HG03378 (cell line): ENCODE results near the gene SLC5A6.
A peak's percentile ranks its signal among the peaks of the same experiment; 100 is the strongest.

Source experiments
- ATAC-seq: cut with Tn5 transposase; IDR thresholded peaks from one replicate; pipeline ENCODE4 v1.9.1; 2021; ENCODE audit warnings: mild to moderate bottlenecking, moderate library complexity; ENCODE audit not compliant: unreplicated experiment

The SLC5A6 gene

DNA sequence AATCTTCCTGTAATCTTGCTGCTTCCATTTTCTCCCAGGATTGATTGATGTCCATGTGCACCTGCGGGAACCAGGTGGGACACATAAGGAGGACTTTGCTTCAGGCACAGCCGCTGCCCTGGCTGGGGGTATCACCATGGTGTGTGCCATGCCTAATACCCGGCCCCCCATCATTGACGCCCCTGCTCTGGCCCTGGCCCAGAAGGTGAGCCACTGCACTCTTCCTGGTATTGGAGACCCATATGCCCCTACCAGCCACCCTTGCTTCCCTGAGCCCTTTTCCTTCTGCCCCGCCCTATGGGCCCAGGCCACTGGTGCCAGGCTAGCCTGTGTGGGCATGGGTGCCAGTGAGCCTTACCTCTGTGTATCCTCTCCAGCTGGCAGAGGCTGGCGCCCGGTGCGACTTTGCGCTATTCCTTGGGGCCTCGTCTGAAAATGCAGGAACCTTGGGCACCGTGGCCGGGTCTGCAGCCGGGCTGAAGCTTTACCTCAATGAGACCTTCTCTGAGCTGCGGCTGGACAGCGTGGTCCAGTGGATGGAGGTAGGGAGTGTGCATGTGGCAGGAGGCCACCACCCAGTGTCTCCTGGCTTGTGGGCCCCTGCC, 25.4 kb upstream of the SLC5A6 start:
- ATAC-seq, result no peak

GRCh38 chr2:27236626-27237025, 24.6 kb upstream of the SLC5A6 start:
- ATAC-seq, result no peak

- ATAC-seq, result no peak
These were observed 24.1 kb upstream of the SLC5A6 start for GRCh38 chr2:27236136-27236535.

DNA sequence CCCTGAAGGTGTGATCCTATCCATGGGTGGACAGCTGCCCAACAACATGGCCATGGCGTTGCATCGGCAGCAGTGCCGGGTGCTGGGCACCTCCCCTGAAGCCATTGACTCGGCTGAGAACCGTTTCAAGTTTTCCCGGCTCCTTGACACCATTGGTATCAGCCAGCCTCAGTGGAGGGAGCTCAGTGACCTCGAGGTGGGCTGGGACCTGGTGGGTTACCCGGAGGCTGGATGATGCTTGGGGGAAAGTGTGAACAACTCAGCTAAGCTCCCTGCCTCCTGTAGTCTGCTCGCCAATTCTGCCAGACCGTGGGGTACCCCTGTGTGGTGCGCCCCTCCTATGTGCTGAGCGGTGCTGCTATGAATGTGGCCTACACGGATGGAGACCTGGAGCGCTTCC, 21.3 kb upstream of the SLC5A6 start:
- no peak for ATAC-seq

DNA sequence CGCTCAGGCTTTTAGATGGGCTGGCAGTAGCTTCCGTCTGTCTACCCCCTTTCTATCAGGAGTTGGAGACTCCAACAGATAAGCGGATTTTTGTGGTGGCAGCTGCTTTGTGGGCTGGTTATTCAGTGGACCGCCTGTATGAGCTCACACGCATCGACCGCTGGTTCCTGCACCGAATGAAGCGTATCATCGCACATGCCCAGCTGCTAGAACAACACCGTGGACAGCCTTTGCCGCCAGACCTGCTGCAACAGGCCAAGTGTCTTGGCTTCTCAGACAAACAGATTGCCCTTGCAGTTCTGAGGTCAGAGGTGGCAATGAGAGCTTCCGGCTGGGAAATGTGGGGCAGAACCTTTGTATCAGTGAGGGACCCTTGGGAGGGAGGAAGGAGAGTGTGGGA, 19.9 kb upstream of the SLC5A6 start:
- no peak for ATAC-seq

GRCh38 chr2:27227501-27227900, 15.4 kb upstream of the SLC5A6 start:
- ATAC-seq, result no peak

GRCh38 chr2:27225526-27225925, 13.5 kb upstream of the SLC5A6 start:
- no peak for ATAC-seq

DNA sequence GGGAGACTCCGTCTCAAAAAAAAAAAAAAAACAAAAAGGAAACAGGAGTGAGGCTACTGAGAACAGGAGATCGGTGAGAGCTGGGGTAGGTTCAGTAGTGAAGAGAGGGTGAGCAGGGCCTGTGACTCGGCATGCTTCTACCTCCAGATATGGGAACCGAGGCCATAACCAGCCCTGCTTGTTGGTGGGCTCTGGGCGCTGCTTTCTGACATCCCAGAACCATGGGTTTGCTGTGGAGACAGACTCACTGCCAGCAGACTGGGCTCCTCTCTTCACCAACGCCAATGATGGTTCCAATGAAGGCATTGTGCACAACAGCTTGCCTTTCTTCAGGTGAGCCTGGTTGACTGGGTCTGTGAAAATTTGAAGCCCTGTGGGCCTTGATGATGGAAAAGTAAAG, 11.3 kb upstream of the SLC5A6 start:
- no peak for ATAC-seq

DNA sequence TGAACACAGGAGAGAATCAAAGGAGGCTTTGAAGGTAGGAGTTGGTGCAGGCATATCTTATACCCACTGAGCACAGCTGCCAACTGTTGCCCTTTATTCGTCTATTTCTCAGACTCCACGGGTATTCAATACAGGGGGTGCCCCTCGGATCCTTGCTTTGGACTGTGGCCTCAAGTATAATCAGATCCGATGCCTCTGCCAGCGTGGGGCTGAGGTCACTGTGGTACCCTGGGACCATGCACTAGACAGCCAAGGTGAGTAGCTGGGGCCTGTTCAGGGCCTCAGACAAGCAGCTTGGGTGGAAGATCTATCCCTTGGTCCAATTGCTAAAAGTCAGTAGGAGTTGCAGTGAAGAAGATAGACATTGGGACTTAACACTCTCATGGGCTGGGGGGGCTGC, 10.3 kb upstream of the SLC5A6 start:
- ATAC-seq, result no peak

- ATAC-seq, result no peak
These were observed 9.1 kb upstream of the SLC5A6 start for GRCh38 chr2:27221166-27221565.

GRCh38 chr2:27220091-27220490, 8.0 kb upstream of the SLC5A6 start:
- ATAC-seq, result no peak

DNA sequence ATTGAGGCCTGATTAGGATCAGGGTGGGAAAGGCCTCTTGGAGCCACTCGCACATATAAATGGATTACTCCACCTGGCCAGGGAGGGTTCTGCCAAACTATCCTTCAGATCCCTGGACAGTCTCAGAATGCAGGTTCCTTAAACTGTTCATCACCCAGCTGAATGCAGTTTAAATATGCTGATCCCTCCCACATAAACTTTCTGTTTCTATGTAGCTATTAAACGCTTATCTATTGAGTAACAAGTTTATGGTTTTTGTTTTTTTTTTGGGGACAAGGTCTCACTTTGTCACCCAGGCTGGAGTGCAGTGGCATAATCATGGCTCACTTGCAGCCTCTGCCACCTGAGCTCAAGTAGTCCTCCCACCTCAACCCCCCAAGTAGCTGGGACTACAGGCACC, 7.0 kb upstream of the SLC5A6 start:
- ATAC-seq, result no peak

DNA sequence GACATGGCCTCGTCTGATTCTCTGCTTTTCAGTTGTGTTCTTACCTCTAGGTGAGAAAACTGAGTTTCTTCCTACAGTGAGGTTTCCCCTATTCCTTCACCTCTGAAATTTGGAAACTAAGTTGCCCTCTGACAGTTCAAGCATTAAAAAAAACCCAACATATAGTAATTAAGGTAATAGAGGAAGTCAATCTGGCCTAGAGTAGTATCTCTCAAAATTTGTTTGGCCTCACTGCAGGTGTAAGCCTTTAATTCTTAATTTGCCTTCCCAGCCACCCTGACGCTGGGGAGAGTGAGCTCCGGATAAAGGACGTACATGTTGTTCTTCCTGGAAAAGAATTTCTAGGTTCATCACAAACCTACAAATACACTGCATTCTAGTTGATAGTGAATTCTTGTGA, 6.5 kb upstream of the SLC5A6 start:
- no peak for ATAC-seq

DNA sequence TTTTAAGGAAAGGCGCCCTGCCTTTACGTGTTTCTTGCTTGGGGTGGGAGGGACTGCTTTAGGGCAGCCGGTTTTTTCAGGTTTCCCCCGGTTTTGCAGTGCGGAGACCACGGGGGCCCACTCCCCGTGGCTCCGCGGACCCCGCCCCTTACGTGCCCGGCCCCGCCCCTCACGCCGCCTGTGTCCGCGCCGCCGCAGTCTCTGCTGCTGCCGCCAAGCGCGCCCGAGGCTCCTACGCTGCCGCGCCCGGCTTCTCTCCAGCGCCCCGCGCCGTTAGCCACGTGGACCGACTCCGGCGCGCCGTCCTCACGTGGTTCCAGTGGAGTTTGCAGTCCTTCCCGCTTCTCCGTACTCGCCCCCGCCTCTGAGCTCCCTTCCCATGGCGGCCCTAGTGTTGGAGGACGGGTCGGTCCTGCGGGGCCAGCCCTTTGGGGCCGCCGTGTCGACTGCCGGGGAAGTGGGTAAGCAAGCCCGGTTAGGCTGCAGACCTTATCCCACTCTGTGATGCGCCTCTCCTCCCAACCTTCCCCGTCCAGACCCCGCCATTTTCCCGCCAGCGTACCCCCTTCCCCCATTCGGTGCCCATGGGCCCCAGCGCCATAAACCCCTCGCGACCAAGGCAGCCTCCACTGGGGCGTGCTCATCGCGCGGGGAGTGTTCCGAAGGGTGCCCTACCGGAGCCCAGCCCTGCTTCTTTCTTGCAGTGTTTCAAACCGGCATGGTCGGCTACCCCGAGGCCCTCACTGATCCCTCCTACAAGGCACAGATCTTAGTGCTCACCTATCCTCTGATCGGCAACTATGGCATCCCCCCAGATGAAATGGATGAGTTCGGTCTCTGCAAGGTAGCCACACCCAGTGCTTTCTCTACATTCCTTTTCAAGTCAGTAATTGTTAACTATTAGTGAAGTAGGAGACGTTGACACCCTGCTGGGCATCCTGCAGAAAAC, 5.4 kb upstream of the SLC5A6 start, which contains the start of gene CAD:
TSS of gene CAD (plus strand) at position 197 of the 949 bp plus-strand sequence. CDS start at position 380, 183 bp downstream.
- peak; percentile 39 for ATAC-seq

- no peak for ATAC-seq
These were observed 4.5 kb upstream of the SLC5A6 start for GRCh38 chr2:27216416-27217137.

DNA sequence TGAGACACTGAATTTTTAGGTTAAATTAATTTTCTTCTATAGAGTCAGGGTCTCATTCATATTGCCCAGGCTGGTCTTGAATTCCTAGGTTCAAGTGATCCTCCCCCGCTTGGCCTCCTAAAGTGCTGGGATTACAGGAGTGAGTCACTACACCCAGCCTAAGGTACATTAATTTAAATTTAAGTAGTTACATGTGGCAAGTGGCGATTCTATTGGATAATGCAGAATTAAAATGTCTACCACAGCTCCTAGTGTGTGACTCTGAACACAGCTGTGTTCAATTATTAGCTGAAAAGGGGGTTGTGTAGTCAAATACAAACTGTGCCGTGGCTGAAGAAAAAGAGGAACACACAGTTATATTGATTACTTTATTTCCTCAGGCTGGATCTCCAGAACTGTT, 2.9 kb upstream of the SLC5A6 start:
- ATAC-seq, result no peak

GRCh38 chr2:27212626-27213471, 781 bp upstream of the SLC5A6 start:
- ATAC-seq, result peak; percentile 13

DNA sequence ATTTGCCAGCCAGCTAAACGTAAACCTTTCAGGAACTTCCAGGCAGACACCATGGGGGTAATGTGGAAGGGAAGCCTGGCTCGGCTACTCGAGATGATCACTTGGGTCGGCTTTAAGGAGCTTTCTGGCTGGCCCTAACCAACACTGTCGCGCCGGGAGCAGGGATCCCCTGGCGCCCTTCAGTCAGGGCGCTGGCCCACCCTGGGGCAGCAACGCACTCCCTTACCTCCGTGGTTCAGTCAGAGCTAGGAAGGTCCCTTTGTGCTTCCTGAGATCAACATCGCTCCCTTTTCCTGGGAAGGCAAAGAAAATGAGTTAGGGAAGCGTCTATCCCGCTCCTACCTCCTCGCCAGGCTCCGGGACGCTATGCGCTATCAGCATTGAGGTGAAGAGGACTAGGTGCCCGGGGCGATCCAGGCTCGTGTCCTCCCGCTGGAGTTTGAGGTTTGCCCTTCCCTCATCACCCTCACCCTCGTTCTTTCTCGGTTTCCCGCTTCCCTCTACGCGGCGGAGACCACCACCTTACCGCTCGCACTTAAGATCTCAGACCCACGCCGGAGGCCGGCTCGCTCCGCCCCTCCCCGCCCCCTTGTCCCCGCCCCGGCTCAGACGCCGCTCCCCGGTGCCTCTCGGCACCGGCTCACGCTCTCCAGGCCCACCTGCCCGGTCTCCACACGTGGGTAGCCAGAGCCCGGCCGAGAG, 676 bp downstream of the SLC5A6 start:
- ATAC-seq, result peak; percentile 14

GRCh38 chr2:27209621-27210401, 2.3 kb downstream of the SLC5A6 start:
- ATAC-seq, result no peak
